ENCODE measurements around the gene ART1. TPM values are rescaled to one million over a fixed set of nuclear protein-coding genes. Genes with fewer than 3 reads are reported as not detected.

The ART1 gene
- total RNA-seq, 1 donor from 2014 or later = 5.6 TPM

- TF ChIP-seq, protein P1, sequence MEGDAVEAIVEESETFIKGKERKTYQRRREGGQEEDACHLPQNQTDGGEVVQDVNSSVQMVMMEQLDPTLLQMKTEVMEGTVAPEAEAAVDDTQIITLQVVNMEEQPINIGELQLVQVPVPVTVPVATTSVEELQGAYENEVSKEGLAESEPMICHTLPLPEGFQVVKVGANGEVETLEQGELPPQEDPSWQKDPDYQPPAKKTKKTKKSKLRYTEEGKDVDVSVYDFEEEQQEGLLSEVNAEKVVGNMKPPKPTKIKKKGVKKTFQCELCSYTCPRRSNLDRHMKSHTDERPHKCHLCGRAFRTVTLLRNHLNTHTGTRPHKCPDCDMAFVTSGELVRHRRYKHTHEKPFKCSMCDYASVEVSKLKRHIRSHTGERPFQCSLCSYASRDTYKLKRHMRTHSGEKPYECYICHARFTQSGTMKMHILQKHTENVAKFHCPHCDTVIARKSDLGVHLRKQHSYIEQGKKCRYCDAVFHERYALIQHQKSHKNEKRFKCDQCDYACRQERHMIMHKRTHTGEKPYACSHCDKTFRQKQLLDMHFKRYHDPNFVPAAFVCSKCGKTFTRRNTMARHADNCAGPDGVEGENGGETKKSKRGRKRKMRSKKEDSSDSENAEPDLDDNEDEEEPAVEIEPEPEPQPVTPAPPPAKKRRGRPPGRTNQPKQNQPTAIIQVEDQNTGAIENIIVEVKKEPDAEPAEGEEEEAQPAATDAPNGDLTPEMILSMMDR (IDR thresholded peaks at IDR 0.05) = no peak
- Histone ChIP-seq H3K4me3 (no peak overlapping the region), H3K36me3 (no peaks in the 10 kb centered on the region), H3K4me1 (no peaks in the 10 kb centered on the region), H3K27me3 (no peaks in the 10 kb centered on the region), H3K9me3 (no peaks in the 10 kb centered on the region), H3K27ac (no peak overlapping the region)
- no peak for DNase-seq (ENCODE audit: low spot score in 2 of 2)
- intact Hi-C loops (cut with DNase I) = no loop called here
These were observed 28.9 kb upstream of the ART1 start for GRCh38 chr11:3615998-3616397.

GRCh38 chr11:3616721-3617460 is 28.0 kb upstream of the ART1 start:
- H3K27me3 ChIP-seq = no peaks in the 10 kb centered on the region
- DNase-seq (ENCODE audit: low spot score in 2 of 2) = no peak
- no peaks in the 10 kb centered on the region for H3K36me3 ChIP-seq
- TF ChIP-seq, protein P1 (IDR thresholded peaks at IDR 0.05) = no peak
- H3K9me3 ChIP-seq = no peaks in the 10 kb centered on the region
- intact Hi-C loops (cut with DNase I) = no loop called here
- H3K4me3 ChIP-seq = no peak overlapping the region
- H3K4me1 ChIP-seq = no peaks in the 10 kb centered on the region
- no peak overlapping the region for H3K27ac ChIP-seq

DNA sequence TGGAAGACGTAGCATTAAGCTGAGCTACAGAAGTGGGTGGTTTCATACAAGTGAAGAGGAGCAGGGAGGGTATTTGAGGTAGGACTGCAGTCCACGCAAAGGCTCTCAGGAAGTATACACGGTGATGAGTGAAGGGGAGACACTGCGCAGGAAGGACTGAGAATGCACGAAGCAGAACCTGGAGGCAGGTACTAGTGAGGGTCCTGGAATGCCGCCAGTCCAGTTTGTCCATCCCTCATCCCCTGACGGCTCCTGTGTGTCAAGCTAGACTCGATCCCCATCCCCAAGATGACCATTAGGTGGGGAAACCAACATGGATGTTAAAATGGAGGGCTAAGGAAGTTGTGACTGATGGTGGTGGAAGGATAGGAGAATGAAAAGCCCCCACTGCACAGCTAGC is 26.9 kb upstream of the ART1 start:
- TF ChIP-seq, protein P1 (IDR thresholded peaks at IDR 0.05) = no peak
- H3K4me3 ChIP-seq = no peak overlapping the region
- no peak for DNase-seq (ENCODE audit: low spot score in 2 of 2)
- no peaks in the 10 kb centered on the region for H3K9me3 ChIP-seq
- no peaks in the 10 kb centered on the region for H3K36me3 ChIP-seq
- no peaks in the 10 kb centered on the region for H3K4me1 ChIP-seq
- H3K27ac ChIP-seq = no peak overlapping the region
- H3K27me3 ChIP-seq = no peaks in the 10 kb centered on the region
- intact Hi-C loops (cut with DNase I) = no loop called here

DNA sequence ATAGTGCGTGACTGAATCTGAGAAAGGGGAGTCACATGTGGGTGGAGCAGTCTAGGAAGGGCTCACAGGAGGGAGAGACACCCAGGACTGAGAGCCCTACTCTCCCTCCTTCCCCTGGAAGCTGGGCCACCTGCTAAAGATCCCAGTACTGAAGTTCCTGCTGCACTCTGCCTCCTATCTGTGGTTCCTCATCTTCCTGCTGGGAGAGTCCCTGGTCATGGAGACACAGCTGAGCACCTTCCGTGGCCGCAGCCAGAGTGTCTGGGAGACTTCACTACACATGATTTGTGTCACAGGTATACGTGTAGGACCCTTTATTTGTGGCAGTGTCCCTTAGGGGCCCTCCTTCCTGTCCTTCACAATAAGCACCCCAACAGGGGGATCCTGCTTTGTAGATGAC is 22.4 kb upstream of the ART1 start:
- H3K27ac ChIP-seq = no peak overlapping the region
- H3K36me3 ChIP-seq = no peaks in the 10 kb centered on the region
- no peak for DNase-seq (ENCODE audit: low spot score in 2 of 2)
- no peak overlapping the region for H3K4me3 ChIP-seq
- H3K4me1 ChIP-seq = no peaks in the 10 kb centered on the region
- TF ChIP-seq, protein P1 (IDR thresholded peaks at IDR 0.05) = no peak
- H3K27me3 ChIP-seq = no peaks in the 10 kb centered on the region
- intact Hi-C loops (cut with DNase I) = no loop called here
- H3K9me3 ChIP-seq = no peaks in the 10 kb centered on the region

DNA sequence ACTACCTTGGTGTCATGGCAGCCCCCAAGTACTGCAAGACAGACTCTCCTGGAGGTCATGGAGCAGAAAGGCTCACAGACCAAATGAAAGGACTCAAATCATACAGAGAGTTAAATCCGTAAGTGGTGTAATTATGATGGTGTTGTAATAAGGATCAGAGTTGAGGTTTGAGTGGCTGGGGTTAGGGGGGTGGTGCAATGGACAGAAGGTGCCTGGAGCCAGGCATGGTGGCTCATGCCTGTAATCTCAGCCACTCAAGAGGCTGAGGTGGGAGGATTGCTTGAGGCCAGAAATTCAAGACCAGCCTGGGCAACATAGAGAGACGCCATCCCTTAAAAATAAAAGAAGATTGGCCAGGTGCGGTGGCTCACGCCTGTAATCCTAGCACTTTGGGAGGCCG is 21.8 kb upstream of the ART1 start:
- Histone ChIP-seq H3K9me3 (no peaks in the 10 kb centered on the region), H3K27me3 (no peaks in the 10 kb centered on the region), H3K4me3 (no peak overlapping the region), H3K36me3 (no peaks in the 10 kb centered on the region), H3K27ac (no peak overlapping the region), H3K4me1 (no peaks in the 10 kb centered on the region)
- intact Hi-C loops (cut with DNase I) = no loop called here
- DNase-seq (ENCODE audit: low spot score in 2 of 2) = no peak
- TF ChIP-seq, protein P1 (IDR thresholded peaks at IDR 0.05) = no peak
